ENCODE data around the gene RPRML. TPM values are rescaled to one million over a fixed set of nuclear protein-coding genes. Genes with fewer than 3 reads are reported as not detected.
"Not testable (repeated sequence)": the region's sequence is repeated elsewhere in the genome, so short reads cannot be mapped to it uniquely, and the experiment has no call there.

The RPRML gene
- under 1 TPM in 2 of 3 donors, not detected in 1; 0.26 to 0.44 TPM for total RNA-seq
- long read RNA-seq, donor 1, partial matches to known transcripts, result 0 of 1 reads
- long read RNA-seq, donor 1, other reads (novel, unspliced or antisense), result 0 of 1 reads
- long read RNA-seq, donor 2, result 0 reads

GRCh38 chr17:46979147-46979863 is at the start of gene RPRML:
Gene RPRML, minus strand, starts transcription at chr17:46979253. Its CDS starts 246 bp downstream, at chr17:46979007.
- Histone ChIP-seq H3K9me3 (no peaks in the 10 kb centered on the region), H3K4me1 (ENCODE audit: low read depth) (peaks cover 14% of the 10 kb centered on the region), H3K4me3 (no peak within 1 kb of the TSS), H3K36me3 (ENCODE audit: low read depth) (no peaks in the 10 kb centered on the region)
- DNase-seq, result peak in 2 of 3 donors; percentile 48 to 54
- ATAC-seq, result peak; percentile 70
- no peak for TF ChIP-seq CTCF (IDR thresholded peaks at IDR 0.05)
- intact Hi-C loops (cut with DNase I, micrococcal nuclease), result no loop called here

GRCh38 chr17:47016966-47017365 is 37.9 kb upstream of the RPRML start:
- H3K4me1 ChIP-seq (ENCODE audit: low read depth); intact Hi-C loops (cut with DNase I, micrococcal nuclease); H3K9me3 ChIP-seq; H3K4me3 ChIP-seq; H3K36me3 ChIP-seq (ENCODE audit: low read depth): not testable (repeated sequence)
- ATAC-seq (peak; percentile 67), DNase-seq (peak in 1 of 3 donors; percentile 58)

GRCh38 chr17:47013341-47013740 is 34.3 kb upstream of the RPRML start:
- intact Hi-C loops (cut with DNase I, micrococcal nuclease), result no loop called here
- TF ChIP-seq CTCF (IDR thresholded peaks at IDR 0.05), result no peak
- ATAC-seq (no peak), DNase-seq (no peak)
- Histone ChIP-seq H3K9me3 (no peaks in the 10 kb centered on the region), H3K36me3 (ENCODE audit: low read depth) (no peaks in the 10 kb centered on the region), H3K4me1 (ENCODE audit: low read depth) (no peaks in the 10 kb centered on the region), H3K4me3 (no peak overlapping the region)

GRCh38 chr17:47012457-47012856 is 33.4 kb upstream of the RPRML start:
- intact Hi-C loops (cut with DNase I, micrococcal nuclease), result no loop called here
- Histone ChIP-seq H3K4me1 (ENCODE audit: low read depth) (no peaks in the 10 kb centered on the region), H3K4me3 (no peak overlapping the region), H3K9me3 (no peaks in the 10 kb centered on the region), H3K36me3 (ENCODE audit: low read depth) (no peaks in the 10 kb centered on the region)
- no peak for TF ChIP-seq CTCF (IDR thresholded peaks at IDR 0.05)
- no peak for ATAC-seq
- DNase-seq, result no peak

- H3K36me3 ChIP-seq (ENCODE audit: low read depth), result no peaks in the 10 kb centered on the region
- intact Hi-C loops (cut with DNase I, micrococcal nuclease), result no loop called here
- ATAC-seq (no peak), DNase-seq (no peak)
- no peaks in the 10 kb centered on the region for H3K9me3 ChIP-seq
- H3K4me1 ChIP-seq (ENCODE audit: low read depth), result no peaks in the 10 kb centered on the region
- no peak overlapping the region for H3K4me3 ChIP-seq
- no peak for TF ChIP-seq CTCF (IDR thresholded peaks at IDR 0.05)
Observed at GRCh38 chr17:47009759-47010594, 30.9 kb upstream of the RPRML start.

- Histone ChIP-seq H3K4me1 (ENCODE audit: low read depth) (no peaks in the 10 kb centered on the region), H3K9me3 (no peaks in the 10 kb centered on the region), H3K36me3 (ENCODE audit: low read depth) (no peaks in the 10 kb centered on the region), H3K4me3 (no peak overlapping the region)
- no peak for ATAC-seq
- intact Hi-C loops (cut with DNase I, micrococcal nuclease), result loop anchor here in 1 of 2 donors (5.0 kb wide), 1 partner anchor 63 kb away; no protein-coding TSS in a partner anchor
- TF ChIP-seq CTCF (IDR thresholded peaks at IDR 0.05), result no peak
- DNase-seq, result no peak
Observed at GRCh38 chr17:47004906-47005305, 25.9 kb upstream of the RPRML start.

GRCh38 chr17:47003864-47004263 is 24.8 kb upstream of the RPRML start:
- H3K4me1 ChIP-seq (ENCODE audit: low read depth); H3K4me3 ChIP-seq; H3K9me3 ChIP-seq; DNase-seq; ATAC-seq; H3K36me3 ChIP-seq (ENCODE audit: low read depth): not testable (repeated sequence)
- intact Hi-C loops (cut with DNase I, micrococcal nuclease), result loop anchor here in 1 of 2 donors (5.0 kb wide), 1 partner anchor 62 kb away; no protein-coding TSS in a partner anchor
